Measurements from ENCODE around the gene BRF1.

GRCh38 chr14:105305791-105306190, 5.0 kb upstream of the BRF1 start:
- TF ChIP-seq CTCF (IDR thresholded peaks at IDR 0.05) (no peak), POLR2A (IDR thresholded peaks at IDR 0.05) (no peak)

Data from ovary (tissue), 3 donors.